ENCODE results near the gene TAOK2.

The TAOK2 gene

DNA sequence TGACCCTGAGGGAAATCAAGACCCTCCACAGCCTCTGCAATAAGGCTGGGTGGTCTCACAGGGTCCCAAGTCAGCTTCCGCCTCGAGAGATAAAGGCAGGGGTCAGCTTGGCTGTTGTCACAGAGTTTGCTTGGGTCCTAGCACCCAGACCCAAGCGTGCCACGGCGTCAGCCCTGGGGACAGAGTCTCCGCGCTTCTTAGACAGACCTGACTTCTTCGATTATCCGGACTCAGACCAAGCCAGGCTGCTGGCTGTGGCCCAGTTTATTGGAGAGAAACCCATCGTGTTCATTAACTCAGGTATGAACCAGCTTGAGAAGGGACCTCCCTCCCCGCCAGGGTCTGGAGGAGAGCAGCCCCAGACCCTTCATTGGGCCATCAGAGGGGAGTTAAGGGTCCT is 49.9 kb downstream of the TAOK2 start:
- no peak overlapping the region for H3K27ac ChIP-seq (ENCODE audit: low read depth, low read length)
- H3K4me1 ChIP-seq (ENCODE audit: insufficient read depth, low read length), result peaks cover 8% of the 10 kb centered on the region
- no peaks in the 10 kb centered on the region for H3K9me3 ChIP-seq (ENCODE audit: low read length)
- no peak overlapping the region for H3K9ac ChIP-seq (ENCODE audit: low read length)
- H3K4me3 ChIP-seq (ENCODE audit: low read depth in 1 of 2, low read length in 2 of 2), result no peak overlapping the region
- peaks cover 0 to 23% of the 10 kb centered on the region in 2 donors for H3K27me3 ChIP-seq (ENCODE audit: control insufficient read depth in 1 of 2, insufficient read depth in 2 of 2, low read length in 2 of 2)
- H3K36me3 ChIP-seq (ENCODE audit: insufficient read depth, low read length), result no peaks in the 10 kb centered on the region

DNA sequence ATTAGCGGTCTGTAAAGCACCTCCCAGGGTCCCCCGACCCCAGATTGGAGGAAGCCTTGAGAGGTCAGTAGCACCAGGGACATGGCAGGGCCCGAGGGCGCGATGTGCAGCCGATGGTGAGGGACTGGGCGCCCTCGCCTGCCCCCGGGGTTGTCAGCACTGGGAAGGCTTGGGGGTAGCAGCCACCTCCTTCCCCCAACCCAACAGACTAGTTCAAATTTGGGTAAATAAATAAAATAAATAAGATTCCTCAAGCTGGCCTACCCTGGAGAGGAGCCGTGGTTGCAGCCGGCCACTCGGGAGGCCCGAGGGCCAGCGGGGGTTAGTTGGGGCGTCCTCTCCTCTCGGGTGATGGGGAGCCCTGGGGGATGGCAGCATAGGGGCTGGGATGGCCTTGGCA is 50.8 kb downstream of the TAOK2 start:
- Histone ChIP-seq H3K9me3 (ENCODE audit: low read length) (no peaks in the 10 kb centered on the region), H3K9ac (ENCODE audit: low read length) (no peak overlapping the region), H3K36me3 (ENCODE audit: insufficient read depth, low read length) (no peaks in the 10 kb centered on the region), H3K4me1 (ENCODE audit: insufficient read depth, low read length) (peaks cover 8% of the 10 kb centered on the region), H3K27me3 (ENCODE audit: control insufficient read depth in 1 of 2, insufficient read depth in 2 of 2, low read length in 2 of 2) (peaks cover 8 to 31% of the 10 kb centered on the region in 2 donors), H3K4me3 (ENCODE audit: low read depth in 1 of 2, low read length in 2 of 2) (no peak overlapping the region), H3K27ac (ENCODE audit: low read depth, low read length) (no peak overlapping the region)

DNA sequence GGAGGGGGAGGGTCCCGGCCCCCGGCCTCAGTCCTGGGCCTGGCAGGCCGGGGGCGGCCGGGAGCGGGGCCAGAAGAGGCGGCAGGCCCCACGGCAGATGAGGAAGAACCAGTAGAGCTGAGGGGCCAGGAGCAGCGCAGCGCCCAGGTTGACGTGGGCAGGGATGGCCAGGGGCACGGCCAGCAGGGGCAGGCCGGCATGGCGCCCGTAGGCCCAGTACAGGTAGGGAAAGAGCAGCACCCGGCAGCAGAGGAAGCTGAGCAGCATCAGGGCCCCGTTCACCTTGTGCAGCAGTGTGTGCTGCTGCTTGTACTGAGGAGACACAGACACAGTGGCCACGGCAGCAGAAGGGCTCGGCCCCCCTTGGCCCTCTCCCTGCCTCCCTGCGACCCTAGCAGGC is 51.5 kb downstream of the TAOK2 start:
- H3K36me3 ChIP-seq (ENCODE audit: insufficient read depth, low read length), result no peaks in the 10 kb centered on the region
- H3K27me3 ChIP-seq (ENCODE audit: control insufficient read depth in 1 of 2, insufficient read depth in 2 of 2, low read length in 2 of 2), result peaks cover 10 to 38% of the 10 kb centered on the region in 2 donors
- no peak overlapping the region for H3K4me3 ChIP-seq (ENCODE audit: low read depth in 1 of 2, low read length in 2 of 2)
- no peak overlapping the region for H3K27ac ChIP-seq (ENCODE audit: low read depth, low read length)
- H3K9ac ChIP-seq (ENCODE audit: low read length), result no peak overlapping the region
- peaks cover 8% of the 10 kb centered on the region for H3K4me1 ChIP-seq (ENCODE audit: insufficient read depth, low read length)
- no peaks in the 10 kb centered on the region for H3K9me3 ChIP-seq (ENCODE audit: low read length)

DNA sequence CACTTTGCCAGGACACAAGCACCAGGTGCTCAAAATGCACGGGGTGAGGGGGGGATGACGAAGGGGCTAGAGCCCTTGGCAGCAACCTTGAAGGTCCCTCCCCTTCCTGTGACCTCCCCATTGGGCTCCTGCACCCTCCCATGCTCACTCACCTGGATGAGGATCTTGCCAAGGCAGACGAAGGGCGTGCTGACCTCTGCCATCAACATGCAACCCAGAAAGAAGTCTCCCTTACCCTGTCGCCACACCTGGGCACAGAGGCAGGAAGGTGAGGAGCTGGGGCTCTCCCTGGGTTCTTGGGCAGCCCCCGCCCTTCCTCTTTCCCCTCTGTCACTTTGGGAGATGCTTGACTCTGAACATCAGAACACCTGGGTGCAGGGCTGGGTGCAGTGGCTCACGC is 51.9 kb downstream of the TAOK2 start:
- no peaks in the 10 kb centered on the region for H3K36me3 ChIP-seq (ENCODE audit: insufficient read depth, low read length)
- H3K9ac ChIP-seq (ENCODE audit: low read length), result no peak overlapping the region
- H3K27ac ChIP-seq (ENCODE audit: low read depth, low read length), result no peak overlapping the region
- H3K4me1 ChIP-seq (ENCODE audit: insufficient read depth, low read length), result peaks cover 8% of the 10 kb centered on the region
- no peak overlapping the region for H3K4me3 ChIP-seq (ENCODE audit: low read depth in 1 of 2, low read length in 2 of 2)
- H3K27me3 ChIP-seq (ENCODE audit: control insufficient read depth in 1 of 2, insufficient read depth in 2 of 2, low read length in 2 of 2), result peaks cover 10 to 42% of the 10 kb centered on the region in 2 donors
- no peaks in the 10 kb centered on the region for H3K9me3 ChIP-seq (ENCODE audit: low read length)

DNA sequence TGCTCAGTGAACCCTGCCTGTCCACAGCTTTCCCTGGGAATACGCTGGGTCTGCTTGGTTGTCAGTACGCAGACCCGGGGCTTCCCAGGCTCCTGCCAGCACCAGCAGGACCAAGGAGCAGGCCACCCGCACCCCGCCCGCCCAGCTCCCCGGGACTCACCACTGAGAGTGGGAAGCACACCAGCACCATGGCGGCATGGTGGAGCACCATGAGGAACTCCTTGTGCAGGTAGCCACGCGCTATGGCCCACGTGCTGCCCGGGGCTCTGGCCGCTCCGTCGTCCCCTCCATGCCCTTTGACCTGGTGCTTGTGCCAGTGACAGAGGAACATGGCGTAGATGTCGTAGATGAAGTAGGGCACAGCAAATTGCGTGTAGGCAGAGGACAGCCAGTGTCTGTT is 52.8 kb downstream of the TAOK2 start:
- peaks cover 14 to 51% of the 10 kb centered on the region in 2 donors for H3K27me3 ChIP-seq (ENCODE audit: control insufficient read depth in 1 of 2, insufficient read depth in 2 of 2, low read length in 2 of 2)
- H3K27ac ChIP-seq (ENCODE audit: low read depth, low read length), result no peak overlapping the region
- no peak overlapping the region for H3K4me3 ChIP-seq (ENCODE audit: low read depth in 1 of 2, low read length in 2 of 2)
- H3K9me3 ChIP-seq (ENCODE audit: low read length), result no peaks in the 10 kb centered on the region
- H3K4me1 ChIP-seq (ENCODE audit: insufficient read depth, low read length), result peaks cover 4% of the 10 kb centered on the region
- no peaks in the 10 kb centered on the region for H3K36me3 ChIP-seq (ENCODE audit: insufficient read depth, low read length)
- no peak overlapping the region for H3K9ac ChIP-seq (ENCODE audit: low read length)

DNA sequence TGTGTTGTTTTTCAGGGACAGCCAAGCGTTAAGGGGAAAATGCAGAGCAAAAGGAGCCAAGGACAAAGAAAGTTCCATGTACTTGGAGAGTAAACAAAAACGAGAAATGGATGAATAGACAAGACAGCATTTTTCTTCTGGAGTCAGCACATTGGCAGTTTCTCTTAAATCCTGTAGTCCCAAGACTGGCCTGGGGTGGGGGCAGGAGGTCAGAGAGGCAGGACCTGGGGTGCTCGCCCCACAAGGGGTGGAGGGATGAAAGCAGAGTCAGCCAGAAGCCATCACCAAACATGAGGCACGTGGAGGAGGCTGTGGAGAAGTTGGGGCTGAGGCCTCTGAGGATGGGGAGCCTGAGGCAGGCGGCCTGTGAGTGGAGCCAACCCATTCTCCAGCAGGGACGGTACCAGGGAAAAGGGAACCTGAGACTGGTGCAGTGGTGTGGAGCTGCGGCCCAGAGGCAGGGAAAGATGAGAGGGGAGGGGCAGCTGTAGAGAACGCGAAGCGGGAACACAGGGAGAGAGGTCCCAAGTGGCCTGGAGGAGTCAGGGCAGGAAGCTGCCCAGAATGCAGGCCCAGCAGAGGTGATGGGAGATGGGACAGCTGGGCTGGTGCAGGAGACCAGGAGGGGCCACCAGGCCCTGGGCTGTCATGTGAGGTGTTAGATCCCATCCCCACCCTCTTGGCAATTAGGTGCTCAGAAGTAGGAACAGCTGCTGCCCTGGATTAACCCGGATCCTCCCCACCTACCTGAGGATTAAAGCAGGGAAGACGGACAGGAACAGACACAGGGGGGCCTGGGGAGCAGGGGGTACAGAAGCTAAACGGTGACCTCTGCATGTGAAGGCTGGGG is 54.1 kb downstream of the TAOK2 start:
- no peak overlapping the region for H3K4me3 ChIP-seq (ENCODE audit: low read depth in 1 of 2, low read length in 2 of 2)
- no peaks in the 10 kb centered on the region for H3K9me3 ChIP-seq (ENCODE audit: low read length)
- no peak overlapping the region for H3K27ac ChIP-seq (ENCODE audit: low read depth, low read length)
- H3K36me3 ChIP-seq (ENCODE audit: insufficient read depth, low read length), result no peaks in the 10 kb centered on the region
- no peaks in the 10 kb centered on the region for H3K4me1 ChIP-seq (ENCODE audit: insufficient read depth, low read length)
- H3K9ac ChIP-seq (ENCODE audit: low read length), result no peak overlapping the region
- peaks cover 24 to 64% of the 10 kb centered on the region in 2 donors for H3K27me3 ChIP-seq (ENCODE audit: control insufficient read depth in 1 of 2, insufficient read depth in 2 of 2, low read length in 2 of 2)

DNA sequence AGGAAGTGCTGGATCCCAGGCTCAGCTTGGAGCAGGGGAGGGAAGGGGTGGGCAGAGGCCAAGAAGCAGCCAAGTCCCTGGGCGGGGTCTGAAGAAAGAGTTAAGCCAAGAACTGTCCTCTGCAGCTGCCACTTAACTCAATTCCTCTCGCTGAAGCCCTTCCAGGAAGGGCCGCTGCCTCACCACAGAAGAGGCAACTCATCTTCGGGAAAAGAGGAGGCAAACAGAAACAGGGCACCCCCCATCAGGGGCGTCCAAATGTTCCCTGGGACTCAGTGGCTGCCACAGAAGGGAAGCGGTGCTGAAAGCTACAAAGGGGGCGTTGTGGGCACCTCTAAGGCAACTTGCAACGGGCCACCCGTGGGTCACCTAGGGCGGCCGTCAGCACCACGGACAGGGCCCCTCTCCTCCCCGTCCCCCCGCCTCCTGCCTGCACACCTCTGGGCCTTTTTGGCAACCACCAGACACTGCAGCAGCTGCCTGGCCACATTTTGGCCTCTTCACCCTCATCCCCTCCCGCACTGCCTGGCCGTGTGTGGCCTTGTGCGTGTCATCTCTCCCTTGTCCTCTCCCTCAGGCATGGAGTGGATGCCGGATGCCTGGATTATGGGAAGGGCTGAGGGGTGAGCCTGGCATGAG is 54.9 kb downstream of the TAOK2 start:
- H3K36me3 ChIP-seq (ENCODE audit: insufficient read depth, low read length), result no peaks in the 10 kb centered on the region
- no peaks in the 10 kb centered on the region for H3K9me3 ChIP-seq (ENCODE audit: low read length)
- H3K9ac ChIP-seq (ENCODE audit: low read length), result no peak overlapping the region
- no peak overlapping the region for H3K27ac ChIP-seq (ENCODE audit: low read depth, low read length)
- H3K4me1 ChIP-seq (ENCODE audit: insufficient read depth, low read length), result no peaks in the 10 kb centered on the region
- no peak overlapping the region for H3K4me3 ChIP-seq (ENCODE audit: low read depth in 1 of 2, low read length in 2 of 2)
- peaks cover 24 to 71% of the 10 kb centered on the region in 2 donors for H3K27me3 ChIP-seq (ENCODE audit: control insufficient read depth in 1 of 2, insufficient read depth in 2 of 2, low read length in 2 of 2)

DNA sequence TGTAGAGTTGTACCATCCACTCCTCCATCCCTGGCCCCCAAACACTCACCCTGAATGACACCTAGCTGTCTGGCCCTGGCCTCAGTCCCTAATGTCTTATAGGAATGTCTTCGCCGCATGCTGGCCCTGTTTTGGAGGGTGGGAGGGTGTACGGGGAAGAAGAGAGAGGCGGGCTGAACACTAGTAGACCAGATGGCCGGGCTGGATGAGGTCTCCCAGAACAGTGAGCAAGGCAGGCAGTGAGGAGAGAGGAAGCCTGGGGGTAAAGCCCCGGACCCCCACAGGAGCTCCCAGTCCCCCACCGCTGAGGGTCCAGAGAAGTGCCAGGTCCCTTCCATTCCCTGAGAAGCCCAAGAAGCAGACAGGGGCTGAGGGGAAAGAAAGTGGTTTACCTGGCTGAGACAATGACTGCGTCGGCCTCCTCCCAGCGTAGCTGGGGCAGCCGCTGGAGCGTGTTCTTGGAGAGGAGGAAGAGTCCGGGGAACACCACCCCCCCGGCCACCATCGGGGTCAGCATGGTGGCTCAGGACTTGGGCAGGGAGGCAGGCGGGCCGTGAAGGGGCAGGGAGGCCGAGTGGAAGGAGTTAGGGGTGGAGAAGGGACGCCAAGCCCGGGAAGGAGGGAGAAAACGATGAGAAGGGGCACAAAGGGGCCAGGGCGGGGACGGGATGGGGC is 56.5 kb downstream of the TAOK2 start:
- Histone ChIP-seq H3K27me3 (ENCODE audit: control insufficient read depth in 1 of 2, insufficient read depth in 2 of 2, low read length in 2 of 2) (peaks cover 24 to 78% of the 10 kb centered on the region in 2 donors), H3K27ac (ENCODE audit: low read depth, low read length) (no peak overlapping the region), H3K9me3 (ENCODE audit: low read length) (no peaks in the 10 kb centered on the region), H3K9ac (ENCODE audit: low read length) (no peak overlapping the region), H3K4me3 (ENCODE audit: low read depth in 1 of 2, low read length in 2 of 2) (no peak overlapping the region), H3K36me3 (ENCODE audit: insufficient read depth, low read length) (no peaks in the 10 kb centered on the region), H3K4me1 (ENCODE audit: insufficient read depth, low read length) (no peaks in the 10 kb centered on the region)

DNA sequence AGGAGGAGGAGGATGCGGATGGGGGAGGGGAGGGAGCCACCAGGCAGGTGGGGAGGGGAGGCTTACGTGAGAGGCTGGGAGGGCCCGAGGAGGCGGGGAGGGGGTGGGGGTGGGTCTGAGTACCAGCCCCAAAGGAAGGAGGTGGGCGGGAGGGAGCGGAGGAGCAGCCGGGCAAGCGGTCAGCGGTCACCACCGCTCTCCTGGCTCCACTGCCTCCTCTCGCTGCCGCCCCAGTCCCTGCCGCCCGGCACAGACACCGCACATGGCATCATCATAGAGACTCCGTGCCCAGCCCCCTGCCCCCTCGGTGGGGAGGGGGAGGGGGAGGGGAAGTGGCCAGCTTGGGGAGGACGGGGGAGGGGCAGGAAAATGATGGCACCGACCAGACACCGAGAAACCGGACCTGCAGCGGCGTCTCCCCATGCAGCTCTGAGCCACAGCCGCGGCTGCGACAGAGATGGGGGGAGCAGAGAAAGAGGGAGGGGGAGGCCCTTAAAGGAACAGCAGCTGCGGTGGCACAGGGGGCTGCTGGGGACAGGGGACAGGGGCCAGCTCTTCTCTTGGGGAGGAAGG is 57.3 kb downstream of the TAOK2 start, which contains the start of gene TLCD3B:
TLCD3B (minus strand) TSS at position 431 of the 573 bp plus-strand sequence. CDS start 744 bp downstream, outside the sequence.
- no peaks in the 10 kb centered on the region for H3K36me3 ChIP-seq (ENCODE audit: insufficient read depth, low read length)
- H3K9ac ChIP-seq (ENCODE audit: low read length), result no peak within 1 kb of the TSS
- peaks cover 24 to 74% of the 10 kb centered on the region in 2 donors for H3K27me3 ChIP-seq (ENCODE audit: control insufficient read depth in 1 of 2, insufficient read depth in 2 of 2, low read length in 2 of 2)
- no peak within 1 kb of the TSS for H3K4me3 ChIP-seq (ENCODE audit: low read depth in 1 of 2, low read length in 2 of 2)
- H3K4me1 ChIP-seq (ENCODE audit: insufficient read depth, low read length), result no peaks in the 10 kb centered on the region
- no peak within 1 kb of the TSS for H3K27ac ChIP-seq (ENCODE audit: low read depth, low read length)
- H3K9me3 ChIP-seq (ENCODE audit: low read length), result no peaks in the 10 kb centered on the region

DNA sequence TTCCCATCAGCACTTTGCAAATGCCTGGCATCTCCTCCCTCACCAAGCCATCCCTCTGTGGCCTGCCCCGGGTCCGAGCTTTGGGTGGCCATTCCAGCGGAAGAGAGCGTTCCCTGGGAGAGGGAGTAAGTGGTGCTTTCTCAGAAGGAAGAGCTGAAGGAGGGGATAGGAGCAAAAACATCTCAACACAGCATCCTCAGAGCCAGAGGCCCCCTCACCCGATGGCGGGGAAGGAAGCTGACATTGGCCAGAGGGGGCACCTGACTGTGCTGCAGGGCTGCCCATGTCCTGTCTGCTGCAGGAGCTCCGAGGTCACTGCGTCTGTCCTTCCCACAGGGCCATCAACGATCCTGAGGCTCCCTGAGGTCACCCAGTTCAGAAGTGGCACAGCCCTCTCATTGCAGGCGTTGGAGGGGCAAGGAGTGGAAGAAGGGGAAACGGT is 57.8 kb downstream of the TAOK2 start:
- Histone ChIP-seq H3K9ac (ENCODE audit: low read length) (no peak overlapping the region), H3K36me3 (ENCODE audit: insufficient read depth, low read length) (no peaks in the 10 kb centered on the region), H3K27me3 (ENCODE audit: control insufficient read depth in 1 of 2, insufficient read depth in 2 of 2, low read length in 2 of 2) (peaks cover 24 to 69% of the 10 kb centered on the region in 2 donors)

More for the DNA sequence above, 57.8 kb downstream of the TAOK2 start:
- H3K9me3 ChIP-seq (ENCODE audit: low read length), result no peaks in the 10 kb centered on the region
- no peak overlapping the region for H3K27ac ChIP-seq (ENCODE audit: low read depth, low read length)
- H3K4me3 ChIP-seq (ENCODE audit: low read depth in 1 of 2, low read length in 2 of 2), result no peak overlapping the region
- no peaks in the 10 kb centered on the region for H3K4me1 ChIP-seq (ENCODE audit: insufficient read depth, low read length)
